Cardiac fibroblast (primary cell): ENCODE measurements around the gene TBC1D9B.

Source experiments
- DNase-seq, 2 donors: peaks; one replicate each; pipeline versions ENCODE4 v3.0.0 to v3.0.0-alpha.2; 2010; ENCODE audit warnings: low read depth in 2 of 2
- H3K4me3 ChIP-seq, 2 donors: replicated peaks in 1 of 2; 1 replicate in 1 of 2; 2 replicates in 1 of 2; pipeline ENCODE4 v1.5.1; 2011; ENCODE audit warnings: low read depth in 2 of 2, low read length in 2 of 2, mild to moderate bottlenecking in 2 of 2, moderate library complexity in 1 of 2
- TF ChIP-seq, protein P1 (sequence below): IDR thresholded peaks from one replicate; pipeline ENCODE4 v1.5.1; 2011; ENCODE audit warnings: low read depth, mild to moderate bottlenecking, low read length, inconsistent platforms

Gene TBC1D9B

DNA sequence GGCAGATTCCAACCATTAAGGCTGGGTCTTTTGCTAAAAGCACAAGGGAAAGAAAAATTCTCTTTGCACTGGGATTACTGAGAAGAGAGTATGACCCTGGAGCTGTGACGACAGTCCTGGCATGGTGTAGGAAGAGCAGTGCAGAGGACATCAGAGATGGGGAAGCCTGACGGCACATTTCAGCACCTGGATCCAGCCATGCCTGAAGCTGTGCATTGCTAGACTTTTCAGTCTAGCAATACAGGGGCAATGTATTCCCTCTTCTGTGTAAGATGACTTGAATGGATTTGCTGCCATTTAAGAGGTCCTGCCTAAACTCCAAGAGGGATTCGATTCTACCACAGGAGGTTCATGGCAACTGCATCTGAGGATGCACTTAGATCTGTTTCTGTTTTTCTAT is 36.7 kb downstream of the TBC1D9B start:
- no peak for DNase-seq
- H3K4me3 ChIP-seq = no peak overlapping the region
- TF ChIP-seq, protein P1, sequence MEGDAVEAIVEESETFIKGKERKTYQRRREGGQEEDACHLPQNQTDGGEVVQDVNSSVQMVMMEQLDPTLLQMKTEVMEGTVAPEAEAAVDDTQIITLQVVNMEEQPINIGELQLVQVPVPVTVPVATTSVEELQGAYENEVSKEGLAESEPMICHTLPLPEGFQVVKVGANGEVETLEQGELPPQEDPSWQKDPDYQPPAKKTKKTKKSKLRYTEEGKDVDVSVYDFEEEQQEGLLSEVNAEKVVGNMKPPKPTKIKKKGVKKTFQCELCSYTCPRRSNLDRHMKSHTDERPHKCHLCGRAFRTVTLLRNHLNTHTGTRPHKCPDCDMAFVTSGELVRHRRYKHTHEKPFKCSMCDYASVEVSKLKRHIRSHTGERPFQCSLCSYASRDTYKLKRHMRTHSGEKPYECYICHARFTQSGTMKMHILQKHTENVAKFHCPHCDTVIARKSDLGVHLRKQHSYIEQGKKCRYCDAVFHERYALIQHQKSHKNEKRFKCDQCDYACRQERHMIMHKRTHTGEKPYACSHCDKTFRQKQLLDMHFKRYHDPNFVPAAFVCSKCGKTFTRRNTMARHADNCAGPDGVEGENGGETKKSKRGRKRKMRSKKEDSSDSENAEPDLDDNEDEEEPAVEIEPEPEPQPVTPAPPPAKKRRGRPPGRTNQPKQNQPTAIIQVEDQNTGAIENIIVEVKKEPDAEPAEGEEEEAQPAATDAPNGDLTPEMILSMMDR = no peak

DNA sequence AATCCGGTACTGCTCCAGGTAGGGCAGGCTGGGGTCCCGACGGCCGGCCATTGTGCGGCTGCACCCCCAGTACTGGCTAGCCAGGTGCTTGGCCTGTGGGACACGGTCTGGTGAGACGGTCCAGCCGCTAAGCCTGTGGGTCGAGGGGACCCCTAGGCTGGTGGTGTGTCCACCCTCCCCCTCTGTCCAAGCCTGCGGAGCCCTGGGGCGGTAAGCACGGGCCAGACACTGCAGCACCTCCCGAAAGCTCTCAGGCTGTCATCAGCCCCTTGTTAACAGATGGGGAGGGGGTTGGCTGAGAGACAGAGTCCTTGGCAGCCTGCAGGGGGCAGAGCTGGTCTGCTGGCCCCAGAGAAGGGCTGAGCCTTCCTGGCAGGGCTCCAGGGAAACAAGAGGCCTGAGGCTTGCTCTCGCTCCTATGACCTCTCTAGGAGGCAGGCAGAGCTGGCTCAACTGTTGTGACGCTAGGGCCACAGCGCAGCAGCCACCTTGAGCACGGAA is 37.2 kb downstream of the TBC1D9B start:
- TF ChIP-seq, protein P1 = peak; percentile 37
- H3K4me3 ChIP-seq = no peak overlapping the region
- DNase-seq = peak; percentile 41 to 81

DNA sequence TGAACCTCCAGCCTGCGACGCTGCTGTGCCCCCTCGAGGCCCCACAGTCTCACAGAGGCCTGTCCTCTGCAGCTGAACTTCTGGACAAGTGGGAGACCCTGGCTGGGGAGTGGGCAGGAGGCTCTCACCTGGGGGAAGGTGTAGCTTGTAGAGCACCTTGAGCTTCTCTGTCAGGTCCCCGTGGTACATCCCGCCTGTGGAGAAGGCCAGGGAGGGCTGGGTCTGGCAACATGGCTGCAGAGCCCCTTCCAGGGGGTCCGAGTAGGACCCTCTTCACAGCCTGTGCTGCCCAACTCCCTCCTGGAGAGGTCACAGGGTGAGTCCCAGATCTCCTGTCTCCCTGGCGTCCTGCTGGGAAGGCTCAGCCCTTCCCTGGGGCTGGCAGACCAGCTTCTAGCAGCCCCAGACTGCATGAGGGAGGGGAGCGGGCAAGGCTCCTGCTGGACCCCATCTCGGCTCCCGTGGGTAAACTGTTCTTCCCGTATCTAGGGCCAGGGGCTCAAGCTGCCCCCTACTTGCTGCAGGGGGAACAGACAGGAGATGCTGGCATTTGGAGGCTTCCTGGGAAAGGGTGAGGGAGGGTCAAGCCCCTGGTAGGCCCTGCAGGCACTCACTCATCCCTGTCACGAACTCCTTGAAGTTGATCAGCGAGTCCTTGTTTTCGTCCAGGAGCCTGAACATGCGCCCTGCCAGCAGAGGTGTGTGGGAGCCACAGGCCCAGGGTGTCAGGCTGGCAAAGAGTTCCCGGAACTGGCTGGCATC is 37.9 kb downstream of the TBC1D9B start:
- H3K4me3 ChIP-seq = no peak overlapping the region
- TF ChIP-seq, protein P1 = no peak

DNA sequence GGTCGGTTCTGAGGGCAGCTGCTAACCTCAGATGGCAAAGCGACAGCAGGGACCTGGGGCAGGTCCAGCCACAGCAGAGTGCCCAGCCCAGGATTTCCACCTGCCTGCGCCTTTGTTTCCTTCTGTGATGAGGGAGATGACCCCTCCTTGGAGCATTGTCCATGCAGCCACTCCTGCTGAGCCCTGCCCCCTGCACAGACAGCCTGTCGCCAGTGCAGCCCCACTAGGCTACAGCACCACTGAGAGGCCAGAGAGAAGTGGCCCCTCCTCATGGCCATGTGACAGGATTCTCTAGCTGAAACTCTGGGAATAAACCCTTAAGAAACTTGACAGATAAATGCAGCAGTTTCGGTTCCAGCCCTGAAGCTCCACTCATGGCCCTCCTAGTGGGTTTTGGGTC is 38.6 kb downstream of the TBC1D9B start:
- no peak for DNase-seq
- no peak overlapping the region for H3K4me3 ChIP-seq
- TF ChIP-seq, protein P1 = no peak

More for the DNA sequence above, 37.9 kb downstream of the TBC1D9B start:
- DNase-seq = no peak

DNA sequence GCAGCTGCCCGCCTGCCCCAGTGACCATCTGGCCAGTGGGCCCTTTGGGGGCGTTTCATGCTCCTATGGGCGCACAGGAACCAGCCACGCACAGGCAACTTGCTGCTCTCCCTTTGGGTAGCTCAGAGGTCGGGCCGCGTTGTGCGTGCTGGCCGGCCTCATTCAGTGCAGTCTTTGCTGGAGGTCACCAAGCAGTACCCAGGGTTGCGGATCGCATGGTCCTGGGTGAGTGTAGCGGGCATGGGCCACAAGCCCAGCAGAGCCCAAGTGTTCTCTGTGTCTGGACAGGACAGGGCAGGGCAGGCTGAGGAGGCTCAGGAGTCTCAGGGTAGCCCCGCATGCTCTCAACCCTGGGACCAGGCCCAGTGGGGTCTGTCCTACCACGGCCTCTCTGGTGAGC is 39.2 kb downstream of the TBC1D9B start:
- DNase-seq = no peak
- TF ChIP-seq, protein P1 = no peak
- H3K4me3 ChIP-seq = no peak overlapping the region

DNA sequence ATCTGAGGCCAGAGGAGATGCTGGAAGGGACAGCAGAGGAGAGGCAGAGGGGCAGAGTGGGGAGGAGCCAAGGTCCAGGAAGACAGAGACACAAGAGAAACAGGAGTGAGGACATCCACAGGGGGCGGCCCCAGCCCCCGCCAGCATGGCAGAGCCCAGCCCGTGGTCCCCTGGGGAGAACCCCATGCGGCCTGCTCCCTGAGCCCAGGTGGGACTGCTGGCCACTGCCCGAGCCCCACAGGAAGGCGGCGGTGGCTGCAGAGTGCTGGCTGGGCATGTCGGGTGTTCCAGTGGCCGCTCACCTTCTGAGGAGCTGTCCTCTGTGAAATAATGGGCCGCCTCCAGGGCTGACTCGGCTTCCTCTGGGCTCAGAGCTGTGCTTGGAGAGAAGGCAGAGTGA is 40.2 kb downstream of the TBC1D9B start:
- TF ChIP-seq, protein P1 = no peak
- DNase-seq = no peak
- no peak overlapping the region for H3K4me3 ChIP-seq
